ENCODE results near the gene LPP.

Gene LPP

DNA sequence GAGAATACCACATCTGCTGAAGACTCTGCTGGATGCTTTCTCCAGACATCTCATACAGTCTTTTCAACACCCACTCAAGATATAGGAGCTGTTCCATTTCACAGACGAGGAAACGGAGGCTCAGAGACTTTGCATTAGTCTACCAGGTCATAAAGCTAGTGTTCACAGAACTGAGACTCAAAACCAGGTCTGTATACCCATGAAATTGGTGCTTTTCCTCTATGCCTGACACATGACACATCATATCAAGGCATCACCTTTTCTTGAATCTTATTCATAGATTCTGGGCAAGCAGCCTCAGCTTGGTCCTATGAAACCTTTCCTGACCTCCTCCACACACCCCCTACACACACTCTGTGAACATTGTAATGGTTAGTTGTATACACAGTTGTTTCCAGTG is 101.2 kb downstream of the LPP start:
- DNase-seq, result no peak

DNA sequence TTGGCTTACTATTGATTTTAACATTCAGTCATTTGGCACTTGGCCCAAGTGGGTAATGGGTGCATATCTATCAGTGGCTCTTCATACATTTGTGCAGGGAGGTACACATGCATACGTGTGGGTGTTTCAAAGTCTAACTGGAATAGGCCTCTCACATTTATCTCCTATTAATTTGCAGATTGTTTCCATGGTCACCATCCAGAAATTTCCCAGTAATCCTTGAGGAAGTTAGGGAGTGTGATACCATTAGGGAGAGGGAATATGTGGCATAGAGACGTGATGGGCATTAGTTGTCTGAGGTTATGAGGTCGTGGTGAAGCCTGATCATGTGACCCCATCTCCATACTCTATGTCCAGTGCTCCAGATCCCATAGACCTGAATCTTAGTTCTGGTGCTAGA is 102.8 kb downstream of the LPP start:
- no peak for DNase-seq

DNA sequence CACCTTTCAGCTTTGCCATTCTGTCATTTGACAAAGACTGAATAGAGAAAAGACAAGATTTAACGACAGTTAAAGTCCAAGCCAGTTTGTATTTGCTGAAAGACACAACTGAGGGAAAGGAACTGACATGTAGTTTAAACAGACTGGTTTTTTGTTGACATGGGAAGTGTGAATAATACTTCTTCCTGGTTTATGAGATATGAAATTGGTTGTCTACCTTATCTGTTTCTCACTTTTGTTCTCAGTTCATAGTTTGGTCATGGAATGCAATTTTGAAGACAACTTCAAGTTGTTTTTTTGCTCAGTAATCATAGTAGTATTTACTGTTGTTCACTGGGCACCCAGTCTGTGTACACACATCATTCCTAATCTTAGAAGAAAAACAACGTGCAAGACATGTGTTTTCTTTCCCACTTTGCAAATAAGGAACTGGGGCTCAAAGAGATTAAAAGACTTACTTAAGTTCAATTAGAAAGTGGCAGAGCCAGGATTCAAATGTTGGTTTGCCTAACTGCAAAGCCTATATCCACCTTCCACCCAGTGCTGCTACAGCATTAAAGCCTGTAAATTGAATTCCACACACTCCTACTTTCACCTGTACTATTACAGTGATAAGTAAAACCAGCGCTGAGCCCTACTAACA is 103.5 kb downstream of the LPP start:
- DNase-seq, result no peak

DNA sequence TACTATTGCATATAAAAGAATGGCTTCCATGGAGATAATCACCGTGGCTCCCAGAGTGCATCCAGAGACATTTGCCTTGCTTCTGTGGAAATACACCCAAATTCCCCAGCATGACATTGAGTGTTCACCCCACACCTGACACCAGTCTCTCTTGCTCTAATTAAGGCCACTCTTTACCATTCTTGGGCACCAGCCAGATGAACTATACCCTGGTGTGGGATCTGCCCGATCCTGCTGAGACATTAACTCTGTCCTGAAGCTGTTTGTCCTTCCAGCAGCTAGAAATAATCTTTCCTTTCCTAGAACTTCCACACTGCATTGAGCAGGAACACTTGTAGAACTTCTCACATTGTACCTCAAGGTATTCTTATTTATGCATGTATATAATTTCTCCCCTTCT is 105.2 kb downstream of the LPP start:
- DNase-seq, result no peak

DNA sequence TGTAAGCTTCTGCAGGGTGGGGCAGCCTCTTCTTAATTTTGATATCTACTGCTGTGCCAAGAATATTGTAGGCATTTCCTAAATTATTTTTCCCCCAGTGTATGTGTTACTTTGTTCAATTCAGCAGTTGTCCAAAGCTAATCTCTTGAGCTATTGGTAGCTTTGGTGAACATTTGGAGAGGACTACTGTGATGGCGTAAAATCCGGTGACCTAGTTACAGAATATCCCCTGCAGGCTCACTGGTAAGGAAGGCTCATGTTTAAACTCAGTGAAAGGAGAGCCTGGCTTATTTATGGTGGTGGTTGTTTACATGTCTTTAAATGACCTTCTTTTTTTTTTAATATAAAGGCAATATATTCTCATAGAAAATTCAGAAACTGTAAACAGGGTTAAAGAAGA is 105.6 kb downstream of the LPP start:
- no peak for DNase-seq

DNA sequence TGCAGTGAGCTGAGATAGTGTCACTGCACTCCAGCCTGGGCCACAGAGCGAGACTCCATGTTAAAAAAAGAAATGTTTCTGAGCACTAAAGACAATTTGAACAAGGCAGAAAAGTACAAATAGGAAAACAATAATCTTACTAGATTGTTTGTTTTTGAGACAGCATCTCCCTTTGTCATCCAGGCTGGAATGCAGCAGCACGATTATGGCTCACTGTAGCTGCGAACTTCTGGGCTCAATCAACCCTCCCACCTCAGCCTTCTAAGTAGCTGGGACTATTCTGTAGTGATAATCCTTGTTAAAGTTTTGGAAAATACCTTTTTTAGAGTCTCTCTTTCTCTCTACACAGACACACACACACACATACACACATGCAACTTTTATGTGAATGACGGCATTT is 107.1 kb downstream of the LPP start:
- DNase-seq, result peak; percentile 39

DNA sequence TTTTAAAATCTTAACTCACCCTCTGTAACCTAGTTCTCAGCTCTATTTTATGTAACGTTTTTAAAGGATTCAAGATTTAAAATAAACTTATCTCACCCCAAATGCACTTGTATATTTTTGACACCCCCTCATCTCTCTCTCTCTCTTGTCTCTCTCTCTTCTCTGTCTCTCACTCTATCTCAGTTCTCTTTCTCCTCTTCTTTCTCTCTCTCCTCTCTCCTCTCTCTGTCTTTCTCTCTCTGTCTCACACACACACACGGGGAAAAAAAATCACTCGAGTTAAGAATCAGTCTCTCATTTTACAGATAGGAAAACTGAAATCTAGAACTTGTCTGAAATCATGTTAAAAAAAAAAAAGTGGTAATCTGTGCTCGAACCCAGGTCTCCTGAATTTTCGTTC is 108.5 kb downstream of the LPP start:
- DNase-seq, result no peak

DNA sequence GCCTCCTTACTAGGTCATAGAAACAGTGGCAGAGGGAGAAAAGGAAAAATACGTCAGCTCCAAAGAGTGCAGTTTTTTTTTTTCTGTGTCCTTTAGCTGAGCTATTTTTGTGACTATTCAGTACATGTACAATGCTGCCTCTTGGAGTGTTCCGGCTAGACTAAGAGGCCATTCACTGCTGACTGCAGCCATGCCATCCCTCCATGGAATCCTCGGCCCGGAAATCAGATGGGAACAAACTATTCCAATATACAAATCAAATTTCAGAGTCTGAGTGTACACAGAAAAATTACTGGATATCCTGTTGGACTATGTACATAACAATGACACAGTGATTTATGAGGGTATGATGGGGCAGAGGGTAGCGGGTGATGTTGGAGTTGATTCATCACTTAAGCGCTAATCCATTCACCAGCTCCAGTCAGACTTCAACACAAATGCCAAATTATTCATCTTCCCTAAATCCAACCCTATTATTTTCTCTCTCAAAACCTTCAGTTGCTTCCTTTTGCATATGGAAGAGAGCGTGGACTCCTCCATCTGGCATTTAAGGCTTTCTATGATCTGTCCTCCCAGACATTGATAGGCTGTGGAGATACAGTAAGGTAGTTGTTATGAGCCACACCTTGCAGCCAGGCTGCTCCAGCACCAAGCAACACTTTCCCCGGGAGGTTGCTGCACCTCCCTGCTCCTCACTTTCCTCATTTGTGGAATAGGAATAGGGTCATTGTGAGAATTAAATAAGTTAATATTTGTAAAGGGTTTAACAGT is 109.1 kb downstream of the LPP start:
- DNase-seq, result peak; percentile 94

DNA sequence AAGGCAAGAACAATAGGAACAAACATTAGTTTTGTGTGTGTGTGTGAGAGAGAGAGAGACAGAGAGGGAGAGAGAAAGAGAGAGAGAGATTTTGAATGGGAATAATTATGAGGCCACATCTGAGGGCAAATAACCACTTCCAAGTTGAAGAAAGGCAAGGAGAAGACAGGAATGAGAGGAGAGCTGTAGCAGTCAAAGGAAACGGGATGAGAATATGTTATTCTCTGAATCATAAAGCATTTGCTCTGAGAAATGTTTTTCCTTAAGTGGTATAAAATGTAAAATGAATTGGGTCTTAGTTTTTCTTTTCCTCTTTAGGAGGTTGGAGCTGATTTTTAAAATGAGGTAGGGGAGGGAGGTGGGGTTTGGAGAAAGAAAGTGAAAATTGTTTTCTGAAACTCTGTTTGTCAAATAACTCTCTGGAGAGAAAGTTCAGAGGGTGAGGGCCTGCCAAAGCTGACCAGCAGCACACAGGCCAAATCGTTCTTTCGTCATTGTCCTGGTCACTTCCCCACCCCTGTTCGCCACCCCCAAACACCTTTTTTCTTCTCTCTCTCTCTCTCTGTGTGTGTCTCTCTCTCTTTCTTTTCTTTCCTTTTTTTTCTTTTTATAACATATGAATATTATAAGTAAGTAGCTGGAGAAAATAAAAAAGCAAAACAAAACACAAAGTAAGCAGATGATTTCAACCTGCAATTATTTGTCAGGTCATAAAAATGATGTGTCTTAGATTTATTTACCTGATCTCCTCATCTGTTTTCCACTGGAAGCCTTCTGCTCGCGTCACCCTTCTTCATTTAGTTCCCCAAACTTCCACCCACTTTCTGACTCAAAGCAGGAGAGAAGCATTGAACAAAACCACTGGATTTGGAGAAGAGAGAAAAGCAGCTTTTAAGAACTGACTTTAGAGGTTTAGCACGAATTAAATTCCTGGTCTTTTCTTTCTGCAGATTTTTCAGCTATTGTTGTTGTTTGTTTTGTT is 110.6 kb downstream of the LPP start:
- peak; percentile 79 for DNase-seq

DNA sequence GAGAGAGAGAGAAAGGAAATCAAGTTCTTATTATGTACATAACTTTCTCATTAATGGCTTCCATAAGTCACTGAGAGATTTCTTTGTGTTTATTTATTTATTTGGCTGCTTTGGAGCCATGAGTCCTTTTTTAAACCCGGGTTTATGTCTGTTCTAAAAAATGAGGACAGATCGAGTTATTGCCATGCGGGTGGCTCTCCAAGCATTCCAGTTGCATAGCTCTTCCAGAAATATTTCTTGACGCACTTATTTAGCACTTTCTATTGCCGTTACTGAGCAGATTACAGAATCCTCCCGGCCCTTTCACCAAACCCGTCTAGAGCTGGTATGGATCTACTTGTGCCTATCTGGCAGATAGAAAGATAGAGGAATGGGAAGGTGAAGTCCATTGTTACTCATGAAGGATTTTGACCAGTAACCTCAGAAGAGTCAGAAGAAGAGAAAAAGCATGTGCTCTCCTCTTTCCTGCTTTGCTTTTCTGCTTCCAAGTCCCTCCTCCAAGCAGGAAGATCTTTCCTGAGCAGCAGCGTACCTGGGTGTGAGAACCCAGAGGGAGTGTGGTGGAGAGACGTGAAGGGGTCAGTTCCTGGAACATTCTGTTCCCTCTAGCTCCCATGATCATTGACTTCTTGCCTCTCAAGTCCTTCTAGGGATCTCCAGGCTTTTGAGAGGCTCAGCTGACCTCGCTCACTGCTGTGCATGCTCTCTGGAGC is 112.8 kb downstream of the LPP start:
- peak; percentile 92 for DNase-seq

DNA sequence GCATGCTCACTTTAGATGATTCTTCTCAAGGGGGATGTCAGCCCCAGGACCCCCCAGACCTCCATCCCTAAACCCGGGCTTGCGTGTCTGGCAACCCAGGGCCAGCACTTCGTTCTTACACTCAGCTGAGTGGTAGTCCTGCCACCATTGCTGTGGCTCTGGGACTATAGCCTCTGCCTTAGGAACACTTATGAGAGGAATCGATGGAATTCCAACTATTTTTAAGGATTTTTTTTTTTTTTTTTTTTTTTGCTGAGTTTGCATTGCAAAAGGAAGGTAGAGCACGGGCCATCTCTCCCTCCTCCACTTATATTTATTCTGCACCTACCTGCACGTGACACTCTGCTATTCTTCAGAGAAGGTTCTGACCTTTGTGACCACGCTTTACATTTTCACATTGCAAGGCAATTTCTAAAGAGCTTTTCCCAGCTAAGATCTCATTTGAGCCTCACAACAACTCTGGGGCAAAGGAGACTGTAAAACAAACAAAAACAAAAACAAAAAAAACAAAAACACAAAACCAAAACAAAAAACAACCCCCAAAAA is 113.9 kb downstream of the LPP start:
- peak; percentile 33 for DNase-seq

DNA sequence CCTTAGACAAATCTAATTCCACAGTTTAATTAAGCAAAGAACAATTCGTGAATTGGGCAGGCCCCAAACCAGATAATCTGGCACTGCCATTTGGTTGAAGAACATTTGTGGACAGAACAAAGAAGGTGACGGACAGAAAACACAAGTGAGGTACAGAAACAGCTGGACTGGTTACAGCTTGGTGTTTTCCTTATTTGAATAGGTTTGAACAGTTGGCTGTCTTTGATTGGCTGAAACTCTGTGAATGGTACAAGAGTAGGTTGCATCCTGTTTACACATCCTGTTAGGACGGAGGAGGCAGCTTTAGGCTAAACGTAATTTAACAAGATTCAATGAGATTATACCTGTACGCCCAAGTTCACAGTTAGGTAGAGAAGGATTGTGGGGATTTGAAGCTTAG is 114.4 kb downstream of the LPP start:
- no peak for DNase-seq

DNA sequence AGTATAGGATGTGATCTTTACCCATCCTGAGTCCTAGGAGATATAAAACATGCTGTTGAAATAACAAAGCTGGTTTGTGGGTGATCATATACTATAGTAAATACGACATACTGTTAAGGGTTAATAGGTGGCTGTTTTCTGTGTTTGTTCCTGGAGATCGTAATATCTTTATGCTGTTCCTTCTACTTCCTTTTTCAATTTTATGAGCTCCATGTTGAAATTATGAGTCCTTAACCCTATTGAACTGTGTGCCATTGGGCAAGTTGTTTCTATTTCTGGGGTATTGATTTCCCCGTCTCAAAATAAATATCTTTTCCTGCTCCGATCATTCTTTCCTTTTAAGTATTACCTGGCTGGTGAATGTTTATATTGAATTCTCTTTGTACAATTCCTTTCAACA is 115.1 kb downstream of the LPP start:
- no peak for DNase-seq

DNA sequence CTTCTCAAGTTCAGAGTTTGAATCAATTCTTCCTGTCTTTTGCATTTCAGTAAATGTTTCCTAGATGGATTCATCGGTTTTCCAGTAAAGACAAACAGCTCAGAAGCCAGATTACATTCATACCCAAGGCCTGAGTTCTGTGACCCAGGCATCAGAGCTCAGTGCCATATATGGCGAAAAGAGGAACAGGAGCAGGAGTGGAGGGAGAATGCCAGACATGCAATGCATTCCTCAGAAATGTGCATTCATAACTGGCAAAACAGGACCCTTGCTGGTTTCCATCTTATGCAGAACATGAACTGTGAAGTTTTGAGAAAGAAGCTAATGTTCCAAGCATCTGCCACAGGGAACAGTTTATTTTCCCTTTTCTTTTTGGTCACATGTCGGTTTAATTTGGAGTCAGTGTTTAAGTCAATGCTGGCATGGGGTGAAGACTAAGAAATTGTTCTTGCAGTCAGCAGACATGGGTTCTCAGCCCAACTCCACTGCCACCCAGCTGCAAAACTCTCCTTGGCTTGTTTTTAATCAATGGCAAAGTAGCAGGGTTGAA is 116.5 kb downstream of the LPP start:
- DNase-seq, result peak; percentile 99

DNA sequence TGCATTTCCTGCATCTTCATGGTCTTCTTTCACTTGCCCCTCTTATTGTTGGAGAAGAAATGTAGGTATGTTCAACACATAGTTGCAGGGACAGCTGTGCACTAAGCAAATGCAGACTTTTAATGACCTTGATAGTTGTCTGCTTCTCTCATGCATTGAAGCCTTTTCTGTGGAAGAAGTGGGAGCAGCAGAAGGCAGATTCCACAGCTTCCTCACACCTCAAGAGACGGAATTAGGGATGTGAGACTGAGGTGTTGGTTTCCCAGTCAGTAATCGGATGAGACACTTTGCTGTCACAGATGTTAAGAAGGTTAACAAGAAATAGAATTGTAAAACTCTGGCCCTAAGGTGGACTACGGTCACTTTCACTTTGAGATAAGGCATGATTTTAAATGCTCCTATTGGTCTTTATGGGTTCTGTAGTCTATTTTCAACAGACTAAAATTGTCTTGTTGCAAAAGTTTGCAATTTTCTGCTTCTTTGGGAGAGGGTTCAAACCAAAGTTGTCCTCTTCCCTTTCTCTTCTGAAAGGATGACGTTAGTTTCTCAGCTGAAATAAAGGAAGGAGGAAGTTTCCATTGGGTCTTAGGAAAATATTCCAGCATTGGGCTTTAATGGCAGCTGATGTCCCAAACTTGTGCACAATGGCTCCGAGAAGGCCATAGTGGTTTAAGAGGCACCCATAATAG is 117.4 kb downstream of the LPP start:
- no peak for DNase-seq

DNA sequence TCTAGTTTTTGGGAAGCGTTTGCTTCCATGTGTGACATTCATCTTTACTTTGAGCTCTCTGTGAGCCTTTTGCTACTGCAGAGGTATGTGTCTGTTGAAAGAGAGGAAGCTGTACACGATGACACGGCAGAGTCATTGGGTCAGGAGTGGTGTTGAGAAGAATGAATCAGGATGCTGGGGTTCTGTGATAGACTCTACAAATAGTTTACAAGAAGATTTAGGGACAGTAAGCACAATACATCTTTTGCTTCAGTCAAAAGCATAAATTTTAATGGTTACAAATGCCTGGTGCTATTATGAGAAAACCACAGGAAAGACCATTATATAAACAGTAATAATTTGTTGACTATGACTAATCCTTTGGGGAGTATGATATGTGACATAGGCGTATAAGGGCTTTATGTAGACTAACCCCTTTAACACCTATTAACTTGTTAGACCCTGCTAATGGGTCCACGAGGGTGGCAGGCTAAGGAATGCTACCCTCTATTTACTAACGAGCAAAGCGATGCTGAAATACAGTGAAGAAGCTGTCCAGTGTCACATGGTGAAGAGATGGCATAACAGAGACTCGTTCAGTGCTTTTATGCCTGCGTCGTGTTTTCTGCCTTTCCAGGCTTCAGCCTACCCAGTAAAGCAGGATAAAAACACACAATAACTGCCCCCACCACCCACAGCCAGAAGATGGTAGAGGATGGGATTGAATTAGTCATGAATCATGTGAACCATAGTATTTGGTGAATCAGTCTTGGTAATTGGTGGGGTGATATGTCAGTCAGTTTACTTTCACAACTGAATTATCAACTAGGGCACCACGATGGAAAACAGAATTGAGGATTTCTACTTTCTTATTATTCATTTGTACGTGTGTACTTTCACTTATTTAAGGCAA is 118.8 kb downstream of the LPP start:
- peak; percentile 97 for DNase-seq

DNA sequence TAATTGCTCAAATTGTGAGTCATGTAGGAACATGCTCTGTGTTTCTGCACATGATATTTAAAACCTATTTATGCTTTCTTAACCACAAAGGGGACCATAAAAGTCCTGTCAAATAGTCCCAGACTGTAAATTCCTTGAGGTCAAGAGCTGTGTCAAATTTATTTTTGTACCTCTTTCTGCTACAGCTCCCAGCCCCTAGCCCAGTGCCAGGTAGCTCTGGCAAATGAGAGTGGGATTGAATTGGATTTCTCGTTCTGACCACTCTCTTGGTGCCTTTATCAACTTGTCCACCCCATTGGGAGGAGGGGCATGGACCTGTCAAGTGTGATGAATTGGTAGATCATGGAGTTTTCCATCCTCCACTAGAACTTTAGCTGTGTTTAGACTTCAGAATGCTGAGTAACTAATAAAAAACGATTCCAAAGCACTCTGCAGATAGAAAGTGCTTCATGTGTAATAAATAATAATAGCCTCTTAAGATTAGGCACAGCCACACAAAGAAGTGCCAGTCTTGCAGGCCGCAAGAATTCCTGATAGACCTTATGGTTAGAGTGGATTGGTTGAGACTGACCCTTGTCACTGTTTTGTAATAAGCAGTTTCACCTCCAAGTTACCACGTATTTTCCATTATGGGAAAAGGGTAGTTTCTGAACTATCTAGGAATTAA is 120.4 kb downstream of the LPP start:
- DNase-seq, result peak; percentile 63

DNA sequence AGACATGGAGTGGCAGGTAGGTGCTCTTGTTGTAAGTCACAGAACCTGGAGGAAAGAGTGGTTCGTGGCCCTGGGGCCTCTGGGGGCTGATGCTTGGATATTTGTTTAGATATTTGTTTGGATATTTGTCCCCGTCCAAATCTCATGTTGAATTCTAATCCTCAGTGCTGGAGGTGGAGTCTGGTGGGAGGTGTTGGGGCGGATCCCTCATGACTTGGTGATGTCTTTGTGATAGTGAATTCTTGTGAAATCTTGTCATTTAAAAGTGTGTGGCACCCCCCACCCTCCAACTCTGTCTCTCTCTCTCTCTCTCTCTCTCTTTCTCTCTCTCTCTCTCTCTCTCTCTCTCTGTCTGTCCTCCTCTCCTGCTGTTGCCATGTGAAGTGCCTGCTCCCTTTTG is 122.4 kb downstream of the LPP start:
- DNase-seq, result no peak

DNA sequence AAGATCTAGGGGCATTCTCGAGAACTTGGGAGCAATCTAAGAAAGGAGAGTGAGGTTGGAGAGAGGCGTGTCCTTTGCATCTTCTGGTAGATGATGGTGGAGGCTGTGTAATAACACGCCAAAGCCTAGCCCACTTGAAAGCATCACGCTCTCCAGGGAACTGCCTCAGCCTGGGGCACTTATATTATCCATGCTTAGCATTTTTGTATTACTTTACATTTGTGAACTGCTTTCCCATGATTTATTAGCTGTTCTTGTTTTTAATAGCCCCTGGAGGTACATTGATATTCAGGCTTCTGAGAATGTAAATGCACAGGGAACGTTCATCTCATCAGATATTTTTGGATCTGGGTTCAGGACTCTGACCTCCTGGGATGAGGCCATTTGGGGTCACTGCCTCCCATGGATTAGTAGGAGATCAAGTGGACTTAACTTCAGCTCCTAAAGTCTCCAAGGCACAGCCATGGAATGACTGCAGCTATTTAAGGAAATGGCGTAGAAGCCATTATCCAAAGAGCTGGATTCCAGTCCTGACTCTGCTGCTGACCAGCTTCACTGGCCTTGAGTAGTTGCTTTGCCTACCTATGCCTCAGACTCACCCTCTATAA is 124.9 kb downstream of the LPP start:
- DNase-seq, result no peak
